Caco-2 (cell line): ENCODE measurements around the gene BHLHE40. TPM values are rescaled to one million over a fixed set of nuclear protein-coding genes. Genes with fewer than 3 reads are reported as not detected.
"Not testable (repeated sequence)": the region's sequence is repeated elsewhere in the genome, so short reads cannot be mapped to it uniquely, and the experiment has no call there.

Experiments used
- BruUV-seq: library from RNA; stranded (reverse); fragments of 400-500 nt; replicated peaks from 2 replicates; lab custom pipeline; 2021; lab: Mats Ljungman, UMichigan
- CTCF ChIA-PET: fragments of 300-600 bp; sonication (Branson Sonifier 250); formaldehyde crosslinking; loops from one replicate; lab custom pipeline; 2022; ENCODE audit warnings: antibody characterized with exemption; lab: Charles Lee
- POLR2A ChIA-PET: fragments of 300-600 bp; sonication (Branson Sonifier 250); formaldehyde crosslinking; loops from one replicate; lab custom pipeline; 2022; ENCODE audit warnings: antibody characterized with exemption; lab: Charles Lee
- DNase-seq, 2 experiments: peaks; one replicate each; pipeline versions ENCODE4 v3.0.0 to v3.0.0-alpha.2; 2020 to 2022
- H3K27me3 ChIP-seq: replicated peaks from 2 replicates; pipeline ENCODE4 v1.6.0; 2011; ENCODE audit warnings: low read length; ENCODE audit not compliant: control insufficient read depth, insufficient read depth
- H3K36me3 ChIP-seq: 2 replicates; pipeline ENCODE4 v1.5.1; 2011; ENCODE audit warnings: low read length; ENCODE audit not compliant: control insufficient read depth, insufficient read depth
- H3K4me1 ChIP-seq: fragments of 250-450 bp; sonication (Bioruptor Pico); 2 replicates; pipeline ENCODE4 v1.5.1; 2020; ENCODE audit warnings: mild to moderate bottlenecking
- H3K4me3 ChIP-seq: 2 replicates; pipeline ENCODE4 v1.5.1; 2011; ENCODE audit warnings: low read depth, mild to moderate bottlenecking, control low read depth, low read length
- H3K9me3 ChIP-seq: fragments of 250-450 bp; sonication (Bioruptor Pico); 2 replicates; pipeline ENCODE4 v1.5.1; 2020; ENCODE audit warnings: mild to moderate bottlenecking, moderate library complexity
- H3K27ac Mint-ChIP-seq: one replicate; pipeline ENCODE4 v1.8.0; 2022; ENCODE audit warnings: mixed read lengths; ENCODE audit not compliant: unreplicated experiment
- H3K27me3 Mint-ChIP-seq: one replicate; pipeline ENCODE4 v1.8.0; 2022; ENCODE audit warnings: mixed read lengths; ENCODE audit not compliant: insufficient read depth, unreplicated experiment
- H3K36me3 Mint-ChIP-seq: one replicate; pipeline ENCODE4 v1.8.0; 2022; ENCODE audit warnings: mild to moderate bottlenecking, mixed read lengths; ENCODE audit not compliant: insufficient read depth, unreplicated experiment
- H3K4me1 Mint-ChIP-seq: one replicate; pipeline ENCODE4 v1.8.0; 2022; ENCODE audit warnings: low read depth, mixed read lengths; ENCODE audit not compliant: unreplicated experiment
- H3K4me3 Mint-ChIP-seq: one replicate; pipeline ENCODE4 v1.8.0; 2022; ENCODE audit warnings: mild to moderate bottlenecking, moderate library complexity, mixed read lengths; ENCODE audit not compliant: unreplicated experiment
- H3K9me3 Mint-ChIP-seq: one replicate; pipeline ENCODE4 v1.8.0; 2022; ENCODE audit warnings: mixed read lengths; ENCODE audit not compliant: unreplicated experiment
- intact Hi-C: fragments of 100-400 bp; cut with micrococcal nuclease; formaldehyde crosslinking; loops from one replicate; pipeline ENCODE4 v1.10.0; 2022; ENCODE audit not compliant: unreplicated experiment
- total RNA-seq: library from RNA; stranded (reverse); gene quantifications from 2 replicates; pipeline ENCODE4 v1.2.3, GENCODE V29; 2022
- TF ChIP-seq, protein P1 (sequence below), 2 experiments: fragments of 200-600 bp in 1 of 2; IDR thresholded peaks; 1 replicate in 1 of 2; 2 replicates in 1 of 2; pipeline versions ENCODE4 v1.5.1 to v1.8.0; 2011 to 2022; ENCODE audit warnings: antibody characterized with exemption in 1 of 2, control low read depth in 1 of 2, inconsistent platforms in 1 of 2, low read depth in 1 of 2, low read length in 1 of 2, mild to moderate bottlenecking in 1 of 2, moderate library complexity in 1 of 2; ENCODE audit not compliant: insufficient read depth in 1 of 2, severe bottlenecking in 1 of 2, unreplicated experiment in 1 of 2

Gene BHLHE40
- total RNA-seq, 1 experiment from 2014 or later: 8.5 TPM

DNA sequence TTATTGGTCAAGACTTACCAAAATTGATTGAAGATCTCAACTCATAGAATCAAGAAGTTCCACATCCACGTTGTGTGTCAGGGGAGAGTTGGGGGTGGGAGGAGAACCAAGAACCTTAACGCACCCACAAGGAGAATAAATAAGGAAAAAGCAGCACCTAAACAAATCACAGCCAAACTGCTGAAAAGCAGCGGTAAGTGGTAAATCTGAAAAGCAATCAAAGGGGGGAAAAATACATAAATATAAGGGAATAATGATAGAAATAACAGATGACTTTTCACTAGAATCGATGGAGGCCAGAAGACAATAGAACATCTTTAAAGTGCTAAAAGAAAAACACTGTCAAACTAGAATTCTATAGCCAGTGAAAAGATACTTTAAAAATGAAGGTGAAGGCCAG lies 20.1 kb upstream of the BHLHE40 start:
- TF ChIP-seq, protein P1, sequence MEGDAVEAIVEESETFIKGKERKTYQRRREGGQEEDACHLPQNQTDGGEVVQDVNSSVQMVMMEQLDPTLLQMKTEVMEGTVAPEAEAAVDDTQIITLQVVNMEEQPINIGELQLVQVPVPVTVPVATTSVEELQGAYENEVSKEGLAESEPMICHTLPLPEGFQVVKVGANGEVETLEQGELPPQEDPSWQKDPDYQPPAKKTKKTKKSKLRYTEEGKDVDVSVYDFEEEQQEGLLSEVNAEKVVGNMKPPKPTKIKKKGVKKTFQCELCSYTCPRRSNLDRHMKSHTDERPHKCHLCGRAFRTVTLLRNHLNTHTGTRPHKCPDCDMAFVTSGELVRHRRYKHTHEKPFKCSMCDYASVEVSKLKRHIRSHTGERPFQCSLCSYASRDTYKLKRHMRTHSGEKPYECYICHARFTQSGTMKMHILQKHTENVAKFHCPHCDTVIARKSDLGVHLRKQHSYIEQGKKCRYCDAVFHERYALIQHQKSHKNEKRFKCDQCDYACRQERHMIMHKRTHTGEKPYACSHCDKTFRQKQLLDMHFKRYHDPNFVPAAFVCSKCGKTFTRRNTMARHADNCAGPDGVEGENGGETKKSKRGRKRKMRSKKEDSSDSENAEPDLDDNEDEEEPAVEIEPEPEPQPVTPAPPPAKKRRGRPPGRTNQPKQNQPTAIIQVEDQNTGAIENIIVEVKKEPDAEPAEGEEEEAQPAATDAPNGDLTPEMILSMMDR (IDR thresholded peaks at IDR 0.05; ENCODE audit: insufficient read depth in 1 of 2, low read depth in 1 of 2, low read length in 1 of 2, severe bottlenecking in 1 of 2, unreplicated experiment in 1 of 2): no peak
- Mint-ChIP-seq H3K9me3 (peaks cover 10% of the 10 kb centered on the region), H3K36me3 (no peaks in the 10 kb centered on the region), H3K27me3 (no peaks in the 10 kb centered on the region), H3K27ac (no peak overlapping the region), H3K4me1 (no peaks in the 10 kb centered on the region), H3K4me3 (no peak overlapping the region)
- no peak for DNase-seq
- ChIA-PET POLR2A (no interaction called here), CTCF (no interaction called here)
- Histone ChIP-seq H3K27me3 (no peaks in the 10 kb centered on the region), H3K4me3 (no peak overlapping the region), H3K36me3 (no peaks in the 10 kb centered on the region), H3K4me1 (no peaks in the 10 kb centered on the region), H3K9me3 (peaks cover 10% of the 10 kb centered on the region)
- intact Hi-C loops: no loop called here
- BruUV-seq: no TSS peak

DNA sequence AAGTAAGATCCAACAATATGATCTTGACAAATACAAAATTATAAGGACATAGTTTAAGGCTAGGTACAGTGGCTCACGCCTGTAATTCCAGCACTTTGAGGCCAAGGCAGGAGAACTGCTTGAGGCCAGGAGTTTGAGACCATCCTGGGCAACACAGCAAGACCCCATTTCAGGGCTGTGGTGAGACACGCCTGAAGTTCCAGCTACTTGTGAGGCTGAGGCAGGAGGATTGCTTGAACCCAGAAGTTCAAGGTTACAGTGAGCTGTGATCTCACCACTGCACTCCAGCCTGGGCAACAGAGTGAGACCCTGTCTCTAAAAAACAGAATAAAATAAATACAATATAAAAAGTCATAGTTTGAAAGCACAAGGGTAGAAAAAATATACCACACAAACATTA lies 17.4 kb upstream of the BHLHE40 start:
- H3K4me1 Mint-ChIP-seq, H3K4me3 ChIP-seq, CTCF ChIA-PET, DNase-seq, H3K36me3 ChIP-seq, H3K4me3 Mint-ChIP-seq, H3K9me3 ChIP-seq, intact Hi-C loops, H3K27me3 ChIP-seq, H3K27ac Mint-ChIP-seq, H3K27me3 Mint-ChIP-seq, BruUV-seq, H3K4me1 ChIP-seq, POLR2A ChIA-PET, H3K36me3 Mint-ChIP-seq: not testable (repeated sequence)
- H3K9me3 Mint-ChIP-seq: peaks cover 16% of the 10 kb centered on the region

- H3K36me3 Mint-ChIP-seq: no peaks in the 10 kb centered on the region
- BruUV-seq: no TSS peak
- TF ChIP-seq, protein P1 (IDR thresholded peaks at IDR 0.05; ENCODE audit: insufficient read depth in 1 of 2, low read depth in 1 of 2, low read length in 1 of 2, severe bottlenecking in 1 of 2, unreplicated experiment in 1 of 2): no peak
- H3K27me3 Mint-ChIP-seq: peaks cover 9% of the 10 kb centered on the region
- Histone ChIP-seq H3K9me3 (peaks cover 6% of the 10 kb centered on the region), H3K27me3 (no peaks in the 10 kb centered on the region), H3K4me1 (no peaks in the 10 kb centered on the region), H3K36me3 (no peaks in the 10 kb centered on the region), H3K4me3 (no peak overlapping the region)
- peaks cover 24% of the 10 kb centered on the region for H3K9me3 Mint-ChIP-seq
- H3K4me1 Mint-ChIP-seq: no peaks in the 10 kb centered on the region
- no peak overlapping the region for H3K4me3 Mint-ChIP-seq
- H3K27ac Mint-ChIP-seq: no peak overlapping the region
- DNase-seq: no peak
- CTCF ChIA-PET: no interaction called here
- intact Hi-C loops: no loop called here
- POLR2A ChIA-PET: no interaction called here
These were observed 15.3 kb upstream of the BHLHE40 start for GRCh38 chr3:4963669-4964570.

- H3K4me1 ChIP-seq, H3K36me3 Mint-ChIP-seq, BruUV-seq, CTCF ChIA-PET, H3K27ac Mint-ChIP-seq, H3K27me3 Mint-ChIP-seq, H3K4me3 ChIP-seq, DNase-seq, H3K4me1 Mint-ChIP-seq, H3K27me3 ChIP-seq, H3K4me3 Mint-ChIP-seq, H3K9me3 ChIP-seq, intact Hi-C loops, POLR2A ChIA-PET, H3K36me3 ChIP-seq: not testable (repeated sequence)
- peaks cover 20% of the 10 kb centered on the region for H3K9me3 Mint-ChIP-seq
These were observed 13.2 kb upstream of the BHLHE40 start for GRCh38 chr3:4966006-4966405.

DNA sequence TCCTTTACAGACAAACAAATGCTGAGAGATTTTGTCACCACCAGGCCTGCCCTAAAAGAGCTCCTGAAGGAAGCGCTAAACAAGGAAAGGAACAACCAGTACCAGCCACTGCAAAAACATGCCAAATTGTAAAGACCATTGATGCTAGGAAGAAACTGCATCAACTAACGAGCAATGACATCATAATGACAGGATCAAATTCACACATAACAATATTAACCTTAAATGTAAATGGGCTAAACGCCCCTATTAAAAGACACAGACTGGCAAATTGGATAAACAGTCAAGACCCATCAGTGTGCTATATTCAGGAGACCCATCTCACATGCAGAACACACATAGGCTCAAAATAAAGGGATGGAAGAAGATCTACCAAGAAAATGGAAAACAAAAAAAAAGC lies 11.6 kb upstream of the BHLHE40 start:
- H3K36me3 Mint-ChIP-seq, BruUV-seq, H3K4me1 ChIP-seq, H3K4me3 ChIP-seq, H3K27me3 Mint-ChIP-seq, CTCF ChIA-PET, POLR2A ChIA-PET, H3K27me3 ChIP-seq, DNase-seq, intact Hi-C loops, H3K4me3 Mint-ChIP-seq, H3K27ac Mint-ChIP-seq, H3K4me1 Mint-ChIP-seq, H3K9me3 ChIP-seq, H3K36me3 ChIP-seq: not testable (repeated sequence)
- H3K9me3 Mint-ChIP-seq: peaks cover 20% of the 10 kb centered on the region
